Left lung (tissue), 10 donors: ENCODE results near the gene ARSA. TPM values are rescaled to one million over a fixed set of nuclear protein-coding genes. Genes with fewer than 3 reads are reported as not detected.
A peak's percentile ranks its signal among the peaks of the same experiment; 100 is the strongest.
"Not testable (repeated sequence)": the region's sequence is repeated elsewhere in the genome, so short reads cannot be mapped to it uniquely, and the experiment has no call there.

ENCODE experiments used
- ATAC-seq: fragments of 200-7000 bp; cut with Tn5 transposase; one replicate; pipeline ENCODE4 v1.9.1; 2020; ENCODE audit warnings: moderate library complexity
- DNase-seq, 4 donors: peaks; one replicate each; pipeline ENCODE4 v3.0.0-alpha.2; 2013 to 2020
- H3K27ac ChIP-seq, 2 donors: fragments of 200-600 bp; sonication (generic) in 1 of 2; one replicate each; pipeline versions ENCODE4 v1.5.0 to v1.8.0; 2020 to 2021
- H3K27me3 ChIP-seq, 2 donors: fragments of 200-600 bp; sonication (generic) in 1 of 2; one replicate each; pipeline versions ENCODE4 v1.5.0 to v1.8.0; 2020 to 2021
- H3K36me3 ChIP-seq, 2 donors: fragments of 200-600 bp; sonication (generic) in 1 of 2; one replicate each; pipeline versions ENCODE4 v1.5.0 to v1.8.0; 2020 to 2021
- H3K4me1 ChIP-seq, 2 donors: fragments of 200-600 bp; one replicate each; pipeline ENCODE4 v1.8.0; 2021
- H3K4me3 ChIP-seq, 2 donors: fragments of 200-600 bp; sonication (generic) in 1 of 2; one replicate each; pipeline versions ENCODE4 v1.5.0 to v1.8.0; 2020 to 2021; ENCODE audit warnings: mild to moderate bottlenecking in 1 of 2
- H3K9me3 ChIP-seq, 2 donors: fragments of 200-600 bp; sonication (generic) in 1 of 2; one replicate each; pipeline versions ENCODE4 v1.5.0 to v1.8.0; 2020 to 2021
- CTCF ChIP-seq, 2 donors: fragments of 200-600 bp; sonication (generic) in 1 of 2; IDR thresholded peaks; one replicate each; pipeline versions ENCODE4 v1.5.0 to v1.8.0; 2021; ENCODE audit warnings: antibody characterized with exemption in 2 of 2
- intact Hi-C, 2 donors: fragments of 100-400 bp; cut with DNase I; formaldehyde crosslinking; loops; one replicate each; pipeline versions ENCODE4 v1.11.2 to v1.14.2; 2022
- polyA plus RNA-seq, 6 donors: library from polyadenylated mRNA; unstranded; fragments of 120-200 nt; gene quantifications; one replicate each; pipeline ENCODE4 v1.2.1, GENCODE V29; 2013; ENCODE audit not compliant: insufficient read length in 6 of 6
- total RNA-seq, 2 donors: library from RNA; stranded (reverse); fragmentation: NEBNext Ultra II Directional; extraction: Animal tissue kit (Norgen Biotek cat#: 25700); gene quantifications; one replicate each; pipeline ENCODE4 v1.2.1, GENCODE V29; 2021
- donor health status: DM: no; HTN: yes; CAD: no.
- donor health status: DM: no; HTN: no; CAD: no.

ARSA gene
- total and polyA plus RNA-seq, 8 donors: 17.8 to 58.0 (median 21.0) TPM

- Histone ChIP-seq H3K36me3 (no peaks in the 10 kb centered on the region), H3K4me3 (no peak overlapping the region), H3K27ac (no peak overlapping the region), H3K4me1 (peaks cover 3 to 11% of the 10 kb centered on the region in 2 donors), H3K9me3 (no peaks in the 10 kb centered on the region), H3K27me3 (peaks cover 0 to 77% of the 10 kb centered on the region in 2 donors)
- intact Hi-C loops: no loop called here
- DNase-seq (peak in 1 of 4 donors; percentile 54), ATAC-seq (no peak)
- TF ChIP-seq CTCF (IDR thresholded peaks at IDR 0.05): no peak
Measured at GRCh38 chr22:50609599-50609998, 18.4 kb downstream of the ARSA start.

GRCh38 chr22:50608996-50609395 is 19.0 kb downstream of the ARSA start:
- H3K27ac ChIP-seq: no peak overlapping the region
- peaks cover 3 to 11% of the 10 kb centered on the region in 2 donors for H3K4me1 ChIP-seq
- no peaks in the 10 kb centered on the region for H3K36me3 ChIP-seq
- no peak overlapping the region for H3K4me3 ChIP-seq
- peaks cover 3 to 83% of the 10 kb centered on the region in 2 donors for H3K27me3 ChIP-seq
- intact Hi-C loops: no loop called here
- H3K9me3 ChIP-seq: no peaks in the 10 kb centered on the region
- no peak for TF ChIP-seq CTCF (IDR thresholded peaks at IDR 0.05)
- ATAC-seq: no peak
- peak in 1 of 4 donors; percentile 59 for DNase-seq

GRCh38 chr22:50608058-50608840 is 19.7 kb downstream of the ARSA start:
- H3K4me1 ChIP-seq, ATAC-seq, H3K4me3 ChIP-seq, H3K27ac ChIP-seq, intact Hi-C loops, H3K9me3 ChIP-seq, H3K36me3 ChIP-seq: not testable (repeated sequence)
- DNase-seq: peak in 1 of 4 donors; percentile 54
- peaks cover 10 to 86% of the 10 kb centered on the region in 2 donors for H3K27me3 ChIP-seq

GRCh38 chr22:50607659-50608020 is 20.3 kb downstream of the ARSA start:
- H3K4me3 ChIP-seq: no peak overlapping the region
- no peaks in the 10 kb centered on the region for H3K36me3 ChIP-seq
- H3K4me1 ChIP-seq: peaks cover 0 to 4% of the 10 kb centered on the region in 2 donors
- no peaks in the 10 kb centered on the region for H3K9me3 ChIP-seq
- intact Hi-C loops: no loop called here
- TF ChIP-seq CTCF (IDR thresholded peaks at IDR 0.05): no peak
- no peak overlapping the region for H3K27ac ChIP-seq
- H3K27me3 ChIP-seq: peaks cover 13 to 87% of the 10 kb centered on the region in 2 donors
- DNase-seq (peak in 1 of 4 donors; percentile 43), ATAC-seq (no peak)

- Histone ChIP-seq H3K9me3 (no peaks in the 10 kb centered on the region), H3K27ac (no peak overlapping the region), H3K4me3 (no peak overlapping the region), H3K36me3 (no peaks in the 10 kb centered on the region), H3K27me3 (peaks cover 13 to 87% of the 10 kb centered on the region in 2 donors), H3K4me1 (no peaks in the 10 kb centered on the region)
- DNase-seq (peak in 1 of 4 donors; percentile 58), ATAC-seq (no peak)
- TF ChIP-seq CTCF (IDR thresholded peaks at IDR 0.05): no peak
- intact Hi-C loops: no loop called here
Measured at GRCh38 chr22:50606946-50607658, 20.9 kb downstream of the ARSA start.
